T-helper 9 cell (primary cell): ENCODE data around the gene IL4R.
"Not testable (repeated sequence)": the region's sequence is repeated elsewhere in the genome, so short reads cannot be mapped to it uniquely, and the experiment has no call there.

Experiments used
- DNase-seq: peaks from one replicate; pipeline ENCODE4 v3.0.0-alpha.2; 2020

Gene IL4R

GRCh38 chr16:27288313-27288712 is 25.5 kb upstream of the IL4R start:
- not testable (repeated sequence) for DNase-seq

DNA sequence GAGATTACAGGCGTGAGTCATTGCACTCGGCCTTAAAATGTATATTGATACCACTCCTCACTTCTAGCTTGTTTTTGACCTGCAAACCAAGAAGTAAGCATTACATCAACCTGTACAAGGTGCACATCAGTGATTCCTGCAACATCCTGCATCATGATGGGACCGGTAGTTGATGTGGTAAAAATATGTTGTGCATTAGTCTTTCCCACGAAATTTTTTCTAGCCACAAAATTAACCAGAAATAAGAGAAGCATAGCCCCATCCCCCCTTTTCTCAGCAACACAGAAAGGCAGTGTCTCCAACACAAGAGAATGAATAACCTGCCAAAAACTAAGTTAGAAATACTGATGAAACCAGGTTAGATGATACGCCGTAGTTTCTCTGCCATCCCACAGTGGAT is 24.1 kb upstream of the IL4R start:
- no peak for DNase-seq

GRCh38 chr16:27290562-27290961 is 23.2 kb upstream of the IL4R start:
- DNase-seq: no peak

DNA sequence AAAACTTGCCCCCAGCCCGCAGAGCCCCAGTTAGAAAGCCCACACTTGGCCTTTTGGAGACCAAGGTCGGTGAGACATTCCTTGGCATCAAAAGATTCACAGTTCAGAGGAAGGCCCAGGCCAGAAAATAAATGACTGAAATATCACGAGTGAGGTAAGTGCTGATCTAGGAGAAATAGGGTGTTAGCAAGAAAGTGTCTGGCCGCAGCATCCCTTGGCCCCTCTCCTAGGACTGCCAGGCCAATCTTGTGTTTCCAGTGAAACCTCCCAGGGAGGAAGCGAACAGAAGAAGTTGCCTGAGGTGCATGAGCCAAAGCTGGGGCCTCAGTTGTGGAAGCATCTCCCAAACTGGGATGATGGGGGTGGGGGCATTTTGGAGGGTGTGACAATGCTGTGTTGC is 22.7 kb upstream of the IL4R start:
- DNase-seq: no peak

GRCh38 chr16:27291722-27292240 is 22.0 kb upstream of the IL4R start:
- DNase-seq: no peak

DNA sequence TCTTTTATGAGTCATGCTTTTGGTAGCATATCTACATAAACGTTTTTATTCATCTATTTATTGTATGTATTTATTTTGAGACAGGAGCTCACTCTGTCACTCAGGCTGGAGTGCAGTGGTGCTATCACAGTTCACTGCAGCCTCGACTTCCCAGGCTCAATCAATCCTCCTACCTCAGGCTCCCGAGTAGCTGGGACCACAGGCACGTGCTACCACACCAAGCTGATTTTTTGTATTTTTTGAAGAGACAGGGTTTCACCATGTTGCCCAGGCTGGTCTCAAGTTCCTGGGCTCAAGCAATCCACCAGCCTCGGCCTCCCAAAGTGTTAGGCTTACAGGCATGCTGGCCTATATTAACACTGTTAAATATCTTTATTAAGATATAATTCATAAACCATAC is 20.4 kb upstream of the IL4R start:
- DNase-seq: no peak

DNA sequence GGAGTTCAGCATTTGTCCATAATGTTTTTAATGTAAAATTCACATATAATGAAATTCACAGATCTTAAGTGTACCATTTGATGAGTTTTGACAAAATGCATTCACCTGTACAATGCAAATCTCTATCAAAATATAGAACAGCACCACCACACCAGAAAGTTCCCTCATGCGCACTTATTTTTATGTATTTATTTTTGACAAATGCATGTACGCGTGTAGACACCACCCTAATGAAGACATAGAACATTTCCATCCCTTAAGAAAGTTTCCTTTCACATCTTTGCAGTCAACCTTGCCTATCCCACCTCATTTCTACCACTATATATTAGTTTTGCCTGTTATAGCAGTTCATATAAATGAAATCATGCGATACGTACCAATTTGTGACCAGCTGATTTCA is 15.6 kb upstream of the IL4R start:
- DNase-seq: no peak

DNA sequence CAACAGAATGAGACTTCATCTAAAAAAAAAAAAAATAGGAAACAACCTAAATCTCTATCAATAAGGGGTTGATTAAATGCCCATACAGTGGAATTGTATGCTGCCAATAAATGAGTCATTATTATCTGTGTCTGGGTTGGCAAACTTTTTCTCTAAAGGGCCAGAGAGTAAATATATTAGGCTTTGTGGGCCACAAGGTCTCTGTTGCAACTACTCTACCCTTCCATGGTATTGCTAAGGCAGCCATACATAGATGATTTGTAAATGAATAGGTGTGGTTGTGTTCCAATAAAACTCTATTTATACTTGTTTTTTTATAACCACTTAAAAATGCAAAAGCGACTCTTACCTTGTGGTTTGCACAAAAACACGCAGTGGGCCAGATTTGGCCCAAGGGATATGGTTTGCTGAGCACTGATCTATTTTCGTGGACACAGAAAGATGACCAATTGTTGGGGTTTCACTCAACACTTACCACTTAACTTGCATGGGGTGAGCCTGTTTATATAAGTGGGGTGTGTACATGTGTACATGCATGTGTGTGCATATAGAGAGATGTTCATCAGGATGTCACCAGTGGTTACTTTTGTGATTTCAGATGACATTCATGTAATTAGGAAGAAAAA is 12.4 kb upstream of the IL4R start:
- DNase-seq: no peak

GRCh38 chr16:27302126-27302525 is 11.6 kb upstream of the IL4R start:
- DNase-seq: no peak

- DNase-seq: no peak
Measured at GRCh38 chr16:27303256-27304100, 10.3 kb upstream of the IL4R start.

DNA sequence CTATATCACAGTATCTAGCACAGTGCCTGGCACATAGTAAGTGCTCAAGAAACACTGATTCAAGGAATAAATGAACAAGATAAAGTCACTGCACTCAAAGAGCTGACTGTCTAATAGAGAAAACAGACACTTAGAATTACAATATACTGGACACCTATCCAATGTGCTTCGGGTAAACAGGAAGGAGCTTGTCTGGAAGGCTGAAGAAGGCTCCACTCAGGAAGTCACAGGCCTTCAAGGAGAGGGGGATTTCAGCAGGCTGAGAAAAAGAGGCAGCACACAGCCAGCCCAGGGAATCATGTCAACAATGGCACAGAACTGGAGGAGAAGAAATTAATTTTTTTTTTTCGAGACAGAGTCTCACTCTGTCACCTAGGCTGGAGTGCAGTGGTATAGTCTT is 9.7 kb upstream of the IL4R start:
- DNase-seq: no peak

- no peak for DNase-seq
Measured at GRCh38 chr16:27304881-27305745, 8.7 kb upstream of the IL4R start.

DNA sequence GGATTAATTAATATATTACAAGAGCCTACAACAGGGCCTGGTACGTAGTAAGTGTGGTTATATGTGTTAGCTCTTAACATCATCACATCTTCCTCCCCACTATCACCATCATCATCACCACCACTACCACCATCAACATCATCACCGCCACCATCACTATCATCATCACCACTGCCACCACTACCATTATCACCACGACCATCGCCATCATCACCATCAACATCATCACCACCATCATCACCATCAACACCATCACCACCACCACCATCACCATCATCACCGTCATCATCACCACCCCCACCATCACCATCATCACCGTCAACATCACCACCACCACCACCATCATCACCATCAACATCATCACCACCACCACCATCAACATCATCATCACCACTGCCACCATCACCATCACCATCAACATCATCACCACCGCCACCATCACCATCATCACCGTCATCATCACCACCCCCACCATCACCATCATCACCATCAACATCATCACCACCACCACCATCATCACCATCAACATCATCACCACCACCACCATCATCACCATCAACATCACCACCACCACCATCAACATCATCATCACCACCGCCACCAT is 7.8 kb upstream of the IL4R start:
- no peak for DNase-seq

DNA sequence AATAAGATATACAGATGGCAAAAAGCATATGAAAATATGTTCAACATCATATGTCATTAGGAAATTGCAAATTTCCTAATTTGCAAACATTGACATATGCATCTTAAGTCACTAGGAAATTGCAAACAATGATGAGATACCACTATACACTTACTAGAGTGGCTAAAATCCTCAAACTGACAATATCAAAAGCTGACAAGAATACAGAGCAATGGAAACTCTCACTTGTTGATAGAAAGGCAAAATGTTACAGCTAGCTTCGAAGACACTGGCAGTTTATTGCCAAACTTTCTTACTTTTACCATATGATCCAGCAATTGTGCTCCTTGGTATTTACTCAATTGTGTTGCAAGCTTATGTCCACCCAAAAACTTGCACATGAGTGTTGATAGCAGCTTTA is 5.0 kb upstream of the IL4R start:
- DNase-seq: no peak

- DNase-seq: no peak
Measured at GRCh38 chr16:27310576-27311447, 3.0 kb upstream of the IL4R start.

GRCh38 chr16:27311448-27311830 is 2.3 kb upstream of the IL4R start:
- no peak for DNase-seq

- DNase-seq: no peak
Measured at GRCh38 chr16:27311897-27312303, 1.9 kb upstream of the IL4R start.

DNA sequence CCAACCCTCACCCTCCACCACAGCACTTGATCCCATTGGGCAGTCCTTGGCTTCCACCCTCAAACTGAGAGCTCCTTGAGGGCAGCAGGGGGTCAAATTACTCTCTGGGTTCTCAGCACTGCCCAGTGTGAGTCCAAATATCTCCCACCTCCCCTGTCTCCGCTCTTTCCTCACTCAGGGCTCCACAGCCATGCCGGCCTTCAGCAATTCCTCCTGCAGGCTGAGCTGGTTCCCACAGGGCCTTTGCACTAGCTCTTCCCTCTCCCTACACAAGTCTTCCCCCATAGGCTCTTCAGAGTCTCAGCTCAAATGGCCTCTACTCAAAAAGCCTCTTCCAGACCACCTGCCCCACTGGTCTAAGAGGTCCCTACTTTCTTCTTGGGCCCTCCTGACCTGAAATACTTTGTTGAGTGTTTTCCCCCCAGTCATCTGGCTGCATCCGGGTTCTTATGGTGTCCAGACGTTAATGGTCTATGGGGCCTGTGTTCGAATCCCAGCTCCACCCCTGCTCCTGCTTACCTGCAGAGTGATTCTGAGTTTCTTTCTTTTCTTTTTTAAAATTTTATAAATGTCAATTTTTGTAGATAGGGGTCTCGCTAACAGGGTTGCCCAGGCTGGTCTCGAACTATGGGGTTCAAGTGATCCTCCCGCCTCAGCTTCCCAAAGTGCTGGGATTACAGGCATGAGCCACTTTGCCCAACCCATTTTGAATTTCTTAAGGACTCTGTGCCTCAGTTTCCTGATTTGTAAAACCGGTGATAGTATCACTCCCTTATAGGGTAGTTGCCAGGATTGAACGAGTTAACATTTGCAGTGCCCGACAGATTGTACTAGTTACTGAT is 973 bp upstream of the IL4R start:
- DNase-seq: no peak

- peak; percentile 32 for DNase-seq
Measured at GRCh38 chr16:27314161-27314723, 468 bp downstream of the IL4R start.

- no peak for DNase-seq
Measured at GRCh38 chr16:27314986-27315332, 1.2 kb downstream of the IL4R start.
